GM21737 (cell line): ENCODE data around the gene ALKBH7.
"Not testable (repeated sequence)": the region's sequence is repeated elsewhere in the genome, so short reads cannot be mapped to it uniquely, and the experiment has no call there.

Experiments used
- ATAC-seq: cut with Tn5 transposase; IDR thresholded peaks from one replicate; pipeline ENCODE4 v1.9.1; 2021; ENCODE audit warnings: mild to moderate bottlenecking, moderate library complexity; ENCODE audit not compliant: unreplicated experiment

Gene ALKBH7, protein sequence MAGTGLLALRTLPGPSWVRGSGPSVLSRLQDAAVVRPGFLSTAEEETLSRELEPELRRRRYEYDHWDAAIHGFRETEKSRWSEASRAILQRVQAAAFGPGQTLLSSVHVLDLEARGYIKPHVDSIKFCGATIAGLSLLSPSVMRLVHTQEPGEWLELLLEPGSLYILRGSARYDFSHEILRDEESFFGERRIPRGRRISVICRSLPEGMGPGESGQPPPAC

DNA sequence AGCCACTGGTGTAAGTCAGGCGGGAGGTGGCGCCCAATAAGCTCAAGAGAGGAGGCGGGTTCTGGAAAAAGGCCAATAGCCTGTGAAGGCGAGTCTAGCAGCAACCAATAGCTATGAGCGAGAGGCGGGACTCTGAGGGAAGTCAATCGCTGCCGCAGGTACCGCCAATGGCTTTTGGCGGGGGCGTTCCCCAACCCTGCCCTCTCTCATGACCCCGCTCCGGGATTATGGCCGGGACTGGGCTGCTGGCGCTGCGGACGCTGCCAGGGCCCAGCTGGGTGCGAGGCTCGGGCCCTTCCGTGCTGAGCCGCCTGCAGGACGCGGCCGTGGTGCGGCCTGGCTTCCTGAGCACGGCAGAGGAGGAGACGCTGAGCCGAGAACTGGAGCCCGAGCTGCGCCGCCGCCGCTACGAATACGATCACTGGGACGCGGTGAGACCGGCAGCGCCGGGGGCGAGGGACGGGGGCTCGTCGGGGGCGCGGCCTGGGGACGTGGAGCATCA is at the start of gene ALKBH7:
Gene ALKBH7 (plus strand): TSS at position 201 of the 502 bp plus-strand sequence. CDS start 27 bp downstream, at position 228.
- peak; percentile 62 for ATAC-seq

DNA sequence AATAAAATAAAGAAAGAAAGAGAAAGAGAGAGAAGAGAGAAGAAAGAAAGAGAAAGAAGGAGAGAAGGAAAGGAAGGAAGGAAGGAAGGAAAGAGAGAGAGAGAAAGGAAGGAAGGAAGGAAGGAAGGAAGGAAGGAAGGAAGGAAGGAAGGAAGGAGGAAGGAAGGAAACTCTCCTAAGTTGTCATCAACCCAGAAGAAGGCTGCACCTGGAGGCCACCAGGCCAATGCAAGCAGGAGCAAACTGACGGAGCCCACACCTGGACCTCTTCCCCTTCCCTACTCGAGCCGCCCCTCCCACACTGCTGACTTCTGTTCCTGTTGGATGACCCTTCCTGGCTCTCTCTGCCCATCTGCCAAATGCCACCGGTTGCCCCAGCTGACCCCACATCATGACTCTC is 47.8 kb upstream of the ALKBH7 start:
- ATAC-seq, result no peak

DNA sequence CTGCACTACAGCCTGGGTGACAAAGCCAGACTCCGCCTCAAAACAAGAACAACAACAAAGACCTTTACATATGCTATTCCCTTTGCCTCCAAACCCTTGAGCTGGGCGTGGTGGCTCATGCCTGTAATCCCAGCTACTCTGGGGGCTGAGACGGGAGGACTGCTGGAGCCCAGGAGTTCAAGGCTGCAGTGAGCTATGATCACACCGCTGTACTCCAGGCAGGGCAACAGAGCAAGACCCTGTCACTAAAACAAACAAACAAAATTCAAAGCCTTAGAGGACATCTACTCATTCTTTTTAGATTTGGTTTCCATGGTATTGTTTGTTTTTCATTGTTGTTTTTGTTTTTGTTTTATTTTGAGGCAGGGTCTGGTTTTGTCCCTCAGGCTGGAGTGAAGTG is 47.0 kb upstream of the ALKBH7 start:
- no peak for ATAC-seq

DNA sequence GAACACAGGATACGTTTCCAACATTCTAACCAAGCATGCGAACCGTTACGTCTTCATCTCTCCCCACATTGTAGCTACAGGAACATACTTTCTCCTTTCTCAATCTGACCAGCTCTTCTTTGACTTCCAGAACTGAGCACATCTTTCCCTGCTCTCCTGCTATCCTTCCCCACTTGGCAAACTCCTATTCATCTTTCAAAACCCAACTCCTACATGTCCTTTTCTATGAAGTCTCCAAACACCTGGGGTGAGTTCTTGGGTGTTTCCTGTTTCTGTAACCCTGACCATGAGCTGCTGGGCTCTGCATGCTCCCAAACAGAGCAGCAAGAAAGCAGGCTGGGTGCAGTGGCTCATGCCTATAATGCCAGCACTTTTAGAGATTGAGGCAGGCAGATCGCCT is 45.8 kb upstream of the ALKBH7 start:
- no peak for ATAC-seq

DNA sequence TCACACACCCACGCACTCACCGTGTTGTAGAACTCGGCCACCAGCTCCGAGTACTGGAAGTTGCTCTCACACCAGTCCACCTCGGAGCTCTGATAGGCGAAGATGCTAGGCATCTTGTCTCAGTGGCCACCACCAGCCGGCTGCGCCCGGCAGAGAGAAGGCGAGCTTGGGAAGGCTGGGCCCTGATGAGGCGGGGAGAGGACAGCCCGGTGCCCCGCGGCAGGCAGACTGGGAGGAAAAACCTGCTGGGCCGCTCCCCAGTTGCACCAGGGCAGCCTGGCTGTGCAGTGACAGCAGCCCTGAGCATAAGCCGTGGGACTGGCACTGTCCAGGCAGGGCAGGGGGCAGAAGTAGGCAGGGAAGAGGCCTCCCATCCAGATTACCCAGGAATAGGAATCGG is 39.2 kb upstream of the ALKBH7 start, which contains the start of gene ACER1:
Gene ACER1 (minus strand): TSS at position 174 of the 400 bp plus-strand sequence. CDS start 61 bp downstream, at position 113.
- no peak for ATAC-seq

DNA sequence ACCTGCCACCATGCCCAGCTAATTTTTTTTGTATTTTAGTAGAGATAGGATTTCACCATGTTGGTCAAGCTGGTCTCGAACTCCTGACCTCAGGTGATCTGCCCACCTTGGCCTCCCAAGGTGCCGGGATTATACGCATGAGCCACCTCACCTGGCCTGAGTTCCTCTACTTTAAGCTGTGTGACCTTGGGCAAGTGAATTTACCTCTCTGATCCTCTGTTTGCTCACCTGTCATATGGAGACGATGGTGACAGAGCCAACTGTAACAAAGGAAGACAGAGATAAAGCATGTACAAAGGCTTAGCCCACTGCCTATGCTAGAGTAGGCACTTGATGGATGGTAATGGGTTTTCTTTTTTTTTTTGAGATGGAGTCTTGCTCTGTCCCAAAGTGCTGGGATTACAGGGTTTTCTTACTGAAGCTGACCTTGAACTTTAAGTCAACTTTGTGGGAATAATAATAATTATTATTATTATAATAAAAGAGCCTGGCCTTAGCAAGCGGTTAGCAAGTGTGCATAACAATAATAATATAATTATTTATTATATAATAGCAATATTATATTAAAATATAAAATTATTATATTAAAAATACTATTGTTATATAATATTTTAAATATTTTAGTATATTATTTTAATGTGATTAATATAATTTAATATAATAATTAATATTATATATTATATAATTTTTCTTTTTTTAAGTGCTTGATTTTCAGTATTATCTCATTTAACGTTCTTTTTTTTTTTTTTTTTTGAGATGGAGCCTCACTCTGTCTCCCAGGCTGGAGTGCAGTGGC is 37.9 kb upstream of the ALKBH7 start:
- ATAC-seq, result no peak

DNA sequence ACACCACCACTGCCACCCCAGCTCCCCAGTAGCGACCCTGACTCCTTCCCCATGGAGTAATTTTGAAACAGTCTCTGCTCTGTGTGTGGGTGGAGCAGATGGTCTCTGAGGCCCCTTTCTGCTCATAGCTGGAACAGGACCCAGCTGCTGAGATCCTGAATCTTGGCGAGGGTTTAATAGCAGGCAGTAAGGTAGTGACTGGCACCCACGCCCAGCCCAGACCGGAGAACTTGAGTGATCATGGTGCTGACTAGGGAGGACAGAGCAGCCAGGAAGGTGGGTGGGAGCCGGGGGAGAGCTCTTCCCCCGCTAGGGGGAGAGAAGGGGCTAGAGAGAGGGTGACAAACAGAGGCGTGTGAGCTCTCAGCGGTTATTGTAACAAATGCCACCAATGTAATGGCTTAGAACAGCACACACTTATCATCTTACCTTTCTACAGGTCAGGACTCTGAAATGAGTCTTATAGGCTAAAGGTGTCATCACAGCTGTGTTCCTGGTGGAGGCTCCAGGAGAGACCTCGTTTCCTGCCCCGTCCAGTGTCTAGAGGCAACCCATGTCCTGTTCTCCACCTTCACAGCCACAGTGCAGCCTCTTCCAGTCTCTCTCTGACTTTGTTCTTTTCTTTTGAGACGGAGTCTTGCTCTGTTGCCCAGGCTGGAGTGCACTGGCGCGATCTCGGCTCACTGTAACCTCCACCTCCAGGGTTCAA is 31.9 kb upstream of the ALKBH7 start:
- ATAC-seq, result no peak

DNA sequence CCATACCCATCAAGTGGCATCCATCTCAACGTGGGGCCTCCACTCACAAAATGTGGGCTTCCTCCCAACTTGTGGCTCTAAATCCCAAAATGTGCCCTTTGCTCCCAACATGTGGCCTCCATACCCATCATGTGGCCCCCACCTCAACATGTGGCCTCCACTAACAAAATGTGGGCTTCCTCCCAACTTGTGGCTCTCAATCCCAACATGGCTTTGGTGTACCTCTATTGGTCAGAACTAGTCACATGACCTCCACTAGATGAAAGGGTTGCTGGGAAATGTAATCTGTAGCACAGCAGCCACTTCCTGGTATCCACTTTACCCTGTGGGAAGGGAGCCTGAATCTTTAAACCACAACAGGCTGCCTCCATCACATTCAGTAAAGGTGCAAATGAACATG is 29.1 kb upstream of the ALKBH7 start:
- no peak for ATAC-seq

DNA sequence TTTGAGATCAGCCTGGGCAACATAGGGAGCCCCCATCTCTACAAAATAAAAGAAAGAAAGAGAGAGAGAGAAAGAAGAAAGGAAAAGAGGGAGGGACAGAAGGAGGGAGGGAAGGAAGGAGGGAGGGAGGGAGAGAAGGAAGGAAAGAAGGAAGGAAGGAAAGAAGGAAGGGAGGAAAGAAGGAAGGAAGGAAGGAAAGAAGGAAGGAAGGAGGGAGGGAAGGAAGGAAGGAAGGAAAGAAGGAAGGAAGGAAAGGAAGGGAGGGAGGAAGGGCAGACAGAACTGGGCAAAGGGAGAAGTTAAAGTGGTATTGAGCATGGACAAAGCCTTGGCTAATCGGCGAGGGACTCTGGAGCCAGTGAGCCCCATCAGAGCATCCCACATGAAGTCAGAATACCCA is 23.3 kb upstream of the ALKBH7 start:
- ATAC-seq, result not testable (repeated sequence)

DNA sequence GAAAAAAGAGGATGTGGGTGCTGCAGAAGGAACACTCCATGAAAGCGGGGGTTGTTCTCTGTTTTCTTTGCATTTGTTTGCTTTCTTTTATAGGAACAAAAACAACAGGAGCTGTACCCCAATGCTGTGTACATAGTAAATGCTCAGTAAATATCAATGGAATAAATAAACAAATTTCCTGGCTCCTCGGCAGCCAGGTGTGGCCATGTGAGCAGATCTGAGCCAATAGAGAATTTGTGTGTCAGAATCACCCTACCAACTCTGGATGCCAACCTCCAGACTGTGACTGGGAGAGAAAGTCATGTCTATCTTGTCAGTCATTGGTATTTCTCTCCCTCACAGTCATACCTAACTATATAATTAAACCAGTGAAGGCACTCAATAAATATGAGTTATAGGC is 21.9 kb upstream of the ALKBH7 start:
- ATAC-seq, result no peak

DNA sequence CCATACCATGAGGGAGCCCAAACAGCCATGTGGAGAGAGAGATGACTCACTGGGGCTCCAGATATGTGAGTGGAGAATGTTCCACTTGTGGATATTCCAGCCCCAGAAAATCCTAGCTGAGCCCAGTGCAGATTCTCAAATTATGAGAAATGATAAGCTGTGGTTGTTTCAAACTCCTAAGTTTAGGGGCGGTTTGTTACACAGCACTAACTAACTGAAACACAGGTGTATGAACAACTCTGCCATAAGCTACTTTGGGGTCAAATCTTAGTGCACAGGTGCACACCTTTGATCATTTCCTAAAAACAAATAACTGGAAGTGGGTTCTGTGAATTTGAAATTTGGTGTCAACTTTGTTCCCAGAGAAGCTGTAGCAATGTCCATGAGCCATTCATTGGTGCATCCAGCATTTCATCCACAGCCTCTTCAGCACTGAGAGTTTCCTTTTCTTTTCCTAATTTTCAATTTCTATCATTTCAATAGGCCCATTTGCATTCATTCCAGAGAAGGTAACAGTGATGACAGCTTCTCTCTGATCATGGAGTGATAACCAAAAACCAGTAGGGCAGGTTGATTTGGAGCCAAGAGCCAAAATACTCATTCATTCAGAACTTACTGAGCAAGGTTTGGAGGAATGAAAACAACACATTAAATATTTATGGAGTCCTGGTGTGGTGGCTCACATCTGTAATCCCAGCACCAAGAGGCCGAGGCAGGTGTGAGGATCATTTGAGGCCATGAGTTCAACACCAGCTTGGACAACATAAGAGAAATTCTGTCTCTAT is 20.0 kb upstream of the ALKBH7 start:
- no peak for ATAC-seq

DNA sequence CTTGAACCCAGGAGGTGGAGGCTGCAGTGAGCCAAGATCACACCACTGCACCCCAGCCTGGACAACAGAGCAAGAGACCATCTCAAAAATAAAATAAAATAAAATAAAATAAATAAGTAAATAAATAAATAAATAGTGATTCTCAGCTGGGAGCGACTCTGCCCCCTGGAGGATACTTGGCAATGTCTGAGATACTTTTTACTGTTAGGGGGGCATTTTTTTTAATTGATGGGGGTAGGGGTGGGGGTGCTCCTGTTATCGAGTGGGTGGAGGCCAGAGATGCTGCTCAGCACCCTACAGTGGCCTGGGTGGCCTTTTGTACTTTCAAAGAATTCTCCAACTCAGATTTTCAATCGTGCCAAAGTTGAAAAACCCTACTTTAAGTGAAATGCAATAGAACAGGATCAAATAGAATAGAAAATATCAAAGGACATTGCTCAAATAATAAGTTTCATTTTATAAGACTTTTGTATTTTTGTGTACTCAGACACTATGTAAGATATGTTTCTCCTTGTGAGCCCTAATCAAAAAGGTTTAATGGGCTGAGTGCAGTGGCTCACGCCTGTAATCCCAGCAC is 18.4 kb upstream of the ALKBH7 start:
- ATAC-seq, result no peak

DNA sequence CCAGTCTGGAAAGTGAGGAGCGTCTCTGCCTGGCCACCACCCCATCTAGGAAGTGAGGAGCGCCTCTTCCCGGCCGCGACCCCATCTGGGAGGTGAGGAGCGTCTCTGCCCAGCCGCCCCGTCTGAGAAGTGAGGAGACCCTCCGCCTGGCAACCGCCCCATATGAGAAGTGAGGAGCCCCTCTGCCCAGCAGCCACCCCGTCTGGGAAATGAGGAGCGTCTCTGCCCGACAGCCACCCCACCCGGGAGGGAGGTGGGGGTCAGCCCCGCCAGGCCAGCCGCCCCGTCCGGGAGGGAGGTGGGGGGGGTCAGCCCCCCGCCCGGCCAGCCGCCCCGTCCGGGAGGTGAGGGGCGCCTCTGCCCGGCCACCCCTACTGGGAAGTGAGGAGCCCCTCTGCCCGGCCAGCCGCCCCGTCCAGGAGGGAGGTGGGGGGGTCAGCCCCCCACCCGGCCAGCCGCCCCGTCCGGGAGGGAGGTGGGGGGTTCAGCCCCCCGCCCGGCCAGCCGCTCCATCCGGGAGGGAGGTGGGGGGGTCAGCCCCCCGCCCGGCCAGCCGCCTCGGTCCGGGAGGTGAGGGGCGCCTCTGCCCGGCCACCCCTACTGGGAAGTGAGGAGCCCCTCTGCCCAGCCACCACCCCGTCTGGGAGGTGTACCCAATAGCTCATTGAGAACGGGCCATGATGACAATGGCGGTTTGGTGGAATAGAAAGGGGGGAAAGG is 17.1 kb upstream of the ALKBH7 start:
- not testable (repeated sequence) for ATAC-seq

DNA sequence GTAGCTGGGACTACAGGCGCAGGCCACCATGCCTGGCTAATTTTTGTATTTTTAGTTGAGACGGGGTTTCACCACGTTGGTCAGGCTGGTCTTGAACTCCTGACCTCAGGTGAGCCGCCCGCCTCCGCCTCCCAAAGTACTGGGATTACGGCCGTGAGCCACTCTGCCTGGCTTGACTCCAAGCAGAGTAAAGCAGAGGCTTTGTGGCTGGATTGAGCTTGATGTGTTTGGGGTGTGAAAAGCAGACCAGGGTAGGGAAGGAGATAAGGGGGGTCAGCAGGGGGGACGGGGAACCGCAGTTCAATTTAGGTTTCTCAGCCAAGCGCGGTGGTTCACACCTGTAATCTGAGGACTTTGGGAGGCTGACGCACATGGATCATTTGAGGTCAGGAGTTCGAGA is 15.4 kb upstream of the ALKBH7 start:
- no peak for ATAC-seq

DNA sequence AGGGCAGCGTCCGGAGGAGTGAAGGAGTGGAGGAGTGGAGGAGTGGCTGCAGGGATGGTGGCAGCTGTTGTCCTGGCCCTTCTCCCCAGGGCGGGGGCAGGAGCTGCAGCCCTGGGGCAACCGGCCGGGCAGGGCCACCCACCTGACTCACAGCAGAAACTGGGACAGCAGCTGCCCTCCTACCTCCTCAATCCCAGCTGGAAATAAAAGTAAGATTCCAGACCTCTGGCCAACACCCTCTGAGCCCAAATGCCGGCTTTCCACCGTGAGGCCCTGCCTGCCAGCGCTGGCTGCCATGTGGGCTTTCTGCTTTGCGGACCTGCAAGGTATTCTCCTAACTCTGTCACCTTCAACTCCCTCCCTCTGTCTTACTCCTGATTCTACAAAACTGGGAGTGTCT is 14.6 kb upstream of the ALKBH7 start:
- ATAC-seq, result no peak

DNA sequence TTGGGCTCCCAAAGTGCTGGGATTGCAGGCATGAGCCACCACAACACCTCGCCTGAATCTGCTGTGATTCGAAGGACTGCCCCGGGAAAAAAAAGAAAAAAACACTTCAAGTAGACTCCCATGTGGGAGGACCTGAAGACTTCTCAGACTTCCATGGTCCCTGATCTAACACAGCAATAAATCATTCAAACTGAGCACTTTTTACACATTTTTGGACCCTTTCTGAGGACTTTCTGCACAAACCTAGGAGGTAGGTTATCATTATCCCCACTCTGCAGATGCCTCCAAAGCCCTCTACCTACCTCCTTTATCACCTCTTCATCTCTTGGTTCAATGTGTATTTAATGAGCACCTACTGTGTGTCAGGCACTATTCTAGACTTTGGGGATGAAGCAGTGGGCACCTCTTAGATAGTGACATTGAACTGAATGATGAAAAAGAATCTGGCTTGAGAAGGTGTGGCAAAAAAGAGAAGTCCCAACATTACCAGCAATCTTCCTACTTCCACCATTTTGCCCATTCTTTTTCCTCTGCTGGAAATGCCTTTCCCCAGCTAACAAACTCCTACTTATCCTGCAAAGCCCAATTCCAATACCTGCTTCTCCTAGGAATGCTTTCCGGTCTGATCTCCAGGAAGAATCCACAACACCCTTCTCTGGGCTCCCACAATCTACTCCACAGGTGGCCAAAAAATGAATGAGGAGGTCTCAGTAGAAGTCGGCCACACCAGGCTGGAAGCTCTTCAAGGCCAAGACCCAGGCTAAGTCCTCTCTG is 12.8 kb upstream of the ALKBH7 start:
- ATAC-seq, result no peak

DNA sequence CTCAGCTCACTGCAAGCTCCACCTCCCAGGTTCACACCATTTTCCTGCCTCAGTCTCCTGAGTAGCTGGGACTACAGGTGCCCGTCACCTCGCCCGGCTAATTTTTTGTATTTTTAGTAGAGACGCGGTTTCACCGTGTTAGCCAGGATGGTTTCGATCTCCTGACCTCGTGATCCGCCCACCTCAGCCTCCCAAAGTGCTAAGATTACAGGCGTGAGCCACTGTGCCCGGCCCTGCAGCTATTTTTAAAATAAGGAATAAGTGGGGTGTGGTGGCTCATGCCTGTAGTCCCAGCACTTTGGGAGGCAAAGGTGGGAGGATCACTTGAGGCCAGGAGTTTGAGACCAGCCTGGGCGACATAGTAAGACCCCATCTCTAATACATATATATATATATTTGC is 12.1 kb upstream of the ALKBH7 start:
- not testable (repeated sequence) for ATAC-seq

DNA sequence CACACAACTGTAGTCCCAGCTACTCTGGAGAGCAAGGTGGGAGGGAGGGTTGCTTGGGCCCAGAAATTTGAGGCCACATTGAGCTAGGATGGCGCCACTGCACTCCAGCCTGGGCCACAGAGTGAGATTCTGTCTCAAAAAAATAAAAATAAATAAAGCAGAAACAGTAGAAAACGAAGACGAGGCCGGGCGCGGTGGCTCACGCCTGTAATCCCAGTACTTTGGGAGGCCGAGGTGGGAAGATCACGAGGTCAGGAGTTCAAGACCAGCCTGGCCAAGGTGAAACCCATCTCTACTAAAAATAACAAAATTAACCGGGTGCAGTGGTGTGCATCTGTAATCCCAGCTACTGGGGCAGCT is 11.8 kb upstream of the ALKBH7 start:
- ATAC-seq, result not testable (repeated sequence)

DNA sequence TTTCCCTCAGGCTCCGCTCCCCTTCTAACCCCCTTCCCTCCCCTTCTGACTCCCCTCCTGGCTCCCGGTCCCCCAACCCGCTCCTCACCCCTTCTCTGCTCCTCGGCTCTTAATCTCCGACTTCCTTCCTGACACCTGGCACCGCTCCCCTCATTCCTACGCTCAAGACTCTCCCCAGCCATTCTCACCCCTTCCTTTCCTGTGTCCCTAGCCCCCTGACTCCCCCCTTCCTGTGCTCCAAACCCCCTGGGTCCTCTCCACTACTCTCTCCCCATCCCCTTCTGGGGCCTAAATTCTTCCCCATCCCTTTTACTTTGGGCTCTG is 10.6 kb upstream of the ALKBH7 start:
- no peak for ATAC-seq
